HEK293T (cell line): ENCODE data around the gene RIOK1.

Experiments
- CTCF ChIA-PET: fragments of 350-600 bp; formaldehyde crosslinking; extraction: SDS; loops from one replicate; lab custom pipeline; 2021; ENCODE audit warnings: antibody characterized with exemption, inconsistent platforms; lab: Yijun Ruan, JAX
- POLR2A ChIA-PET: fragments of 350-600 bp; formaldehyde crosslinking; extraction: SDS; loops from one replicate; lab custom pipeline; 2020; ENCODE audit warnings: antibody characterized with exemption, inconsistent platforms; lab: Yijun Ruan, JAX
- DNase-seq: peaks from one replicate; pipeline ENCODE4 v3.0.0; 2012; ENCODE audit warnings: mixed read lengths; ENCODE audit errors: extremely low spot score
- ARNT ChIP-seq: fragments of 450-650 bp; IDR thresholded peaks from 2 replicates; pipeline ENCODE4 v1.6.1; 2017; ENCODE audit warnings: mild to moderate bottlenecking
- BHLHE40 ChIP-seq: fragments of 450-650 bp; IDR thresholded peaks from 2 replicates; pipeline ENCODE4 v1.6.1; 2016; ENCODE audit warnings: mild to moderate bottlenecking, moderate library complexity, borderline replicate concordance
- CTBP1 ChIP-seq: fragments of 450-650 bp; IDR thresholded peaks from 2 replicates; pipeline ENCODE4 v1.6.1; 2016; ENCODE audit warnings: borderline replicate concordance
- ELF4 ChIP-seq: fragments of 450-650 bp; IDR thresholded peaks from 2 replicates; pipeline ENCODE4 v1.6.1; 2017; ENCODE audit warnings: antibody characterized with exemption
- FOXA1 ChIP-seq: fragments of 450-650 bp; IDR thresholded peaks from 2 replicates; pipeline ENCODE4 v1.6.1; 2016; ENCODE audit warnings: mild to moderate bottlenecking
- FOXK2 ChIP-seq: fragments of 450-650 bp; IDR thresholded peaks from 2 replicates; pipeline ENCODE4 v1.6.1; 2016; ENCODE audit warnings: mild to moderate bottlenecking
- FOXM1 ChIP-seq: fragments of 450-650 bp; IDR thresholded peaks from 2 replicates; pipeline ENCODE4 v1.6.1; 2017; ENCODE audit warnings: mild to moderate bottlenecking, borderline replicate concordance
- HDGF ChIP-seq: fragments of 450-650 bp; IDR thresholded peaks from 2 replicates; pipeline ENCODE4 v1.6.1; 2017; ENCODE audit warnings: antibody characterized with exemption, borderline replicate concordance
- L3MBTL2 ChIP-seq: fragments of 450-650 bp; conservative IDR thresholded peaks from 2 replicates; pipeline ENCODE4 v1.6.1; 2016; ENCODE audit warnings: mild to moderate bottlenecking
- LEF1 ChIP-seq: fragments of 450-650 bp; IDR thresholded peaks from 2 replicates; pipeline ENCODE4 v1.6.1; 2017; ENCODE audit warnings: mild to moderate bottlenecking, borderline replicate concordance
- NFRKB ChIP-seq: fragments of 450-650 bp; IDR thresholded peaks from 2 replicates; pipeline ENCODE4 v1.6.1; 2016; ENCODE audit warnings: mild to moderate bottlenecking, moderate library complexity
- SP1 ChIP-seq: fragments of 450-650 bp; IDR thresholded peaks from 2 replicates; pipeline ENCODE4 v1.6.1; 2017
- SUZ12 ChIP-seq: fragments of 450-650 bp; IDR thresholded peaks from 2 replicates; pipeline ENCODE4 v1.6.1; 2016; ENCODE audit warnings: mild to moderate bottlenecking
- TARDBP ChIP-seq: fragments of 450-650 bp; IDR thresholded peaks from 2 replicates; pipeline ENCODE4 v1.6.1; 2016
- ZNF384 ChIP-seq: fragments of 450-650 bp; IDR thresholded peaks from 2 replicates; pipeline ENCODE4 v1.6.1; 2016
- TF ChIP-seq, protein P1 (sequence below): fragments of 450-650 bp; IDR thresholded peaks from 2 replicates; pipeline ENCODE4 v1.6.1; 2016

RIOK1 gene

DNA sequence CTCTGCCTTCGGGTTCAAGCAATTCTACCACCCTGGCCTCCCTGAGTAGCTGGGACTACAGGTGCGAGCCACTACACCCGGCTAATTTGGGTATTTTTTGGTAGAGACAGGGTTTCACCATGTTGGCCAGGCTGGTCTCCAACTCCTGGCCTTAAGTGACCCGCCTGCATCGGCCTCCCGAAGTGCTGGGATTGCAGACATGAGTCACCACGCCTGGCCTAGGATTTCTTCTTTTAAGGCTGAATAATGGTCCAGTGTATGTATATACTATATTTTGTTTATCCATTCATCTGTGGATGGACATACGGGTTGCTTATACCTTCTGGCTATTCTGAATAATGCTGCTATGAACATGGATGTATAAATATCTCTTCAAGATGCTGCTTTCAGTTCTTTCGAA, 17.1 kb downstream of the RIOK1 start:
- POLR2A ChIA-PET: no interaction called here

DNA sequence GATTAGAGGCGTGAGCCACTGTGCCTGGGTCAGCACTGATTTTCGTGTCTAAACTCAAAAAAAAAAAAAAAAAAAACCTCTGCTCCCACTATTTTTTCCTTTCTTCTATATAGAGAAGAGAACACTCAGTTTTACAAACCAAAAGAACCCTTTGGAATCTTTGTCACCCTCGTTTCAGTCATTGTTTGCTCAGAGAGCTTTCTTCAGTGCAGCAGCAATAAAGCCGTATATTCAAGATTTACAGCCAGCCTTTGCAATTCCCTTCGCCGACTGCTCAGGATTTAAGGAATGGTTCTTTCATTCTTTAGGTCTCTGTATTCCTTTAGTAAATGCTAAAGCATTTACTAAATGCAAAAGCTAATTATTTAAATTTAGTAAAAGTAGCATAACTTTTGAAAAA, 20.1 kb downstream of the RIOK1 start:
- no peak for DNase-seq

More for the DNA sequence above, 17.1 kb downstream of the RIOK1 start:
- DNase-seq: no peak
- no peak for TF ChIP-seq ELF4
- TF ChIP-seq TARDBP: no peak
- no peak for TF ChIP-seq CTBP1
- no peak for TF ChIP-seq SUZ12
- TF ChIP-seq ARNT: no peak
- no peak for TF ChIP-seq HDGF
- no peak for TF ChIP-seq FOXK2
- no peak for TF ChIP-seq NFRKB
- TF ChIP-seq ZNF384: no peak
- TF ChIP-seq LEF1: no peak
- TF ChIP-seq SP1: no peak
- no peak for TF ChIP-seq BHLHE40
- CTCF ChIA-PET: no interaction called here

DNA sequence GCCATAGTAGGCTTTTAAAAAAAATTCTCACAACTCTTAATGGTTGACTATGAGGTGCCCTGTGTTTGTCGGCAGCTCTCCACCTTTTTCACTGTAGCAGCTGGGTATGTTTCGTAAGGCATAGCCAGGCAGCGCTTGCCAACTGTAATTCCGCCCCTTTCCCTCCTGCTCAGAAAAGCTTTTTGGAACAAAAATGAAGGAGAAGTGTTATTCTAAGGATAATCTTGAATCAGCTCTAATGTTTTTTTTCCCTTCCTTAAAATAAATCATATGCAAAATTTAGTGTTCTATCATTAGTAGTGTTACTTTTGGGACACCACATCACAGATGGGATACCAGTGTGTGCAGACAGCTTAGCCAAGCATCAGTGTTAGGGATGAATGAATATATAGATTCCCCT, 21.2 kb downstream of the RIOK1 start:
- POLR2A ChIA-PET: no interaction called here
- TF ChIP-seq SP1: no peak
- no peak for TF ChIP-seq L3MBTL2
- TF ChIP-seq BHLHE40: no peak
- TF ChIP-seq HDGF: no peak
- TF ChIP-seq CTBP1: no peak
- TF ChIP-seq FOXA1: no peak
- no peak for TF ChIP-seq TARDBP
- no peak for TF ChIP-seq ZNF384
- CTCF ChIA-PET: no interaction called here
- no peak for DNase-seq

More for the DNA sequence above, 20.1 kb downstream of the RIOK1 start:
- no peak for TF ChIP-seq HDGF
- no peak for TF ChIP-seq NFRKB
- no peak for TF ChIP-seq ZNF384
- no peak for TF ChIP-seq FOXK2
- TF ChIP-seq ARNT: no peak
- no peak for TF ChIP-seq L3MBTL2
- TF ChIP-seq, protein P1, sequence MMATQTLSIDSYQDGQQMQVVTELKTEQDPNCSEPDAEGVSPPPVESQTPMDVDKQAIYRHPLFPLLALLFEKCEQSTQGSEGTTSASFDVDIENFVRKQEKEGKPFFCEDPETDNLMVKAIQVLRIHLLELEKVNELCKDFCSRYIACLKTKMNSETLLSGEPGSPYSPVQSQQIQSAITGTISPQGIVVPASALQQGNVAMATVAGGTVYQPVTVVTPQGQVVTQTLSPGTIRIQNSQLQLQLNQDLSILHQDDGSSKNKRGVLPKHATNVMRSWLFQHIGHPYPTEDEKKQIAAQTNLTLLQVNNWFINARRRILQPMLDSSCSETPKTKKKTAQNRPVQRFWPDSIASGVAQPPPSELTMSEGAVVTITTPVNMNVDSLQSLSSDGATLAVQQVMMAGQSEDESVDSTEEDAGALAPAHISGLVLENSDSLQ: no peak
- no peak for TF ChIP-seq SP1
- TF ChIP-seq FOXM1: no peak
- TF ChIP-seq ELF4: no peak
- no peak for TF ChIP-seq BHLHE40
- no peak for TF ChIP-seq TARDBP
- TF ChIP-seq FOXA1: no peak
- ChIA-PET POLR2A (no interaction called here), CTCF (no interaction called here)

DNA sequence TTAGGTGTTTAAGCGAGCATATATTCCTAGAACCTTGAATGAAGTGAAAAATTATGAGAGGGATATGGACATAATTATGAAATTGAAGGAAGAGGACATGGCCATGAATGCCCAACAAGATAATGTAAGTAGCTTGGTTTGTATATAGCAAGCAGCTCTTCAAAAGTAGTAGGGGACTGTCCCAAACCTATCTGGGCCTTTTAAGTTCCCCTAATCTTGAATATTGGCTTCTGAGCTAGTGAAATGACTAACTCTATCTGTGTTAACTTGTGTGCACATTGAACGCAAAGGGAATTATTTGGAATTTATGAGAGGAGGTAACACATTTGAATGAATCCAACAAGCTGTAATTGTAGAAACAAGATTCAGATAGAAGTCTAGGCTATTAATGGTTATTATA, 21.7 kb downstream of the RIOK1 start:
- DNase-seq: no peak
- TF ChIP-seq SUZ12 (no peak), SP1 (no peak), ARNT (no peak), L3MBTL2 (no peak), FOXK2 (no peak), NFRKB (no peak), LEF1 (no peak), FOXA1 (no peak), ELF4 (no peak), BHLHE40 (no peak), TARDBP (no peak), CTBP1 (no peak), HDGF (no peak), ZNF384 (no peak), FOXM1 (no peak)
- TF ChIP-seq, protein P1: no peak
- CTCF ChIA-PET: no interaction called here
- POLR2A ChIA-PET: no interaction called here

DNA sequence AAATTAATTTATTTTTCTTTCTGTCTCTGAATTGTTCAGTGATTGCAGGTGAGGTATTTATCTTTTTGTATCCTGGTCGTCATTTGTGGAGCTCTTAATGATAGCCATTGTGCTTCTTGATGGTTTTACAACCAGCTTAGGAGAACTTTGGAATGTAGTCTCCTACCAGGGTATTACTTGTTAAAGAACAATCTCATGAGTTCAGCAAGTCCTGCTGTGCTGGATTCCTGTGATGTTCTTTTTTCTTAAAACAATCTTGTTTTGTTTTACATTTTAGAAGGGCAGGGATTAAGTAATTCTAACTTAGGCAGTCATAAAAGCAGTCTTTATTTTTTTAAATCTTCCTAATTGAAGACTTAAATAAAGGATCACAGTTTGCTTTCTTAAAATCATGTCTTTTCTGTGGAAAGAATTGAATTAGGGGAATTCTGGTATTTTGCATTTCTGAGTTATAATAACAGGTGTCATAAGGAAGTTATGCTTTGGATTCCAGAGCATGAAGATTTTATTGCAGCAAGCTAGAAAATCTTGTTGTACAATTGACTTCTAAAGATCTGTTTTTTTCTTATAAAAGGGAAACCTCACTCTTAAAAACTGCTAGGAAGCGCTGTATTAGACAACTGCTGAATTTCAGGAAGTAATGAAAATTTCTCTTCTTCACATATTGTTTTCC, 23.7 kb downstream of the RIOK1 start:
- POLR2A ChIA-PET: no interaction called here

DNA sequence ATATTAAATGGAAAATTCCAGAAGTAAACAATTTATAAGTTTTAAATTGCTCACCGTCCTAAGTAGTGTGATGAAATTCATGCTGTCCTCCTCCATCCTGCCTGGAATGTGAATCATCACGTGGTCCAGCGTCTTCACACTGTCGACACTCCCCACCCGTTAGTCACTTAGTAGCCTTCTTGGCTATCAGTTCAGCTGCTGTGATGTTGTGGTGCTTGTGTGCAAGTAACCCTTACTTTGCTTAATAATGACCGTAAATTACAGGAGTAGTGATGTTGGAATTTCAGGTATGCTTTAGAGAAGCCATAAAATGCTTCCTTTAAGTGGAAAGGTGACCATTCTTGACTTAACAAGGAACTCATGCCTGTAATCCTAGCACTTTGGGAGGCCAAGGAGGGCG, 25.2 kb downstream of the RIOK1 start:
- CTCF ChIA-PET: no interaction called here
- POLR2A ChIA-PET: interaction anchor here (0.7 kb wide), 1 partner anchor 10 kb away, joined by 3 read pairs; no protein-coding TSS in a partner anchor
- DNase-seq: no peak
- TF ChIP-seq SP1: no peak
- TF ChIP-seq LEF1: no peak
- no peak for TF ChIP-seq HDGF
- TF ChIP-seq TARDBP: no peak
- no peak for TF ChIP-seq FOXM1

More for the DNA sequence above, 23.7 kb downstream of the RIOK1 start:
- no peak for TF ChIP-seq LEF1
- no peak for DNase-seq
- CTCF ChIA-PET: no interaction called here

DNA sequence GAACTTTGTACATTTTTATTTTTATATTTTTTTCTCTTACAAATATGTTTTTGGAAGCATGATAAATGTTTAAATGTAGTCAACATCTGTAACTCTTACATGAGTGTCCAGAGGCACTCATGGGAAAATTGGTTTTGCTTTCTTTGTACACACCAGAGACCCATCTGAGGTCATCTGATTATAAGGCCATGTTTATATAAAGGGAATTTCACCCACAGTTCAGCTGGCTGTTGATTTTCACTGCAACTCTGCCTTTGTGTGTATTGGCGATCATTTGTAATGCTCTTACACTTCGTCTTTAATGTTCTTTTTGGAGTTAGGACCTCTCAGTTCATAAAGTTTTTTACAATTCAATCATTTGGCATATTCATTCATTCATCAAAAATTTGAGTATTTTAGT, 28.1 kb downstream of the RIOK1 start:
- TF ChIP-seq LEF1 (no peak), BHLHE40 (no peak), SP1 (no peak), FOXA1 (no peak), NFRKB (no peak), FOXM1 (no peak), TARDBP (no peak)
- CTCF ChIA-PET: no interaction called here

More for the DNA sequence above, 28.1 kb downstream of the RIOK1 start:
- POLR2A ChIA-PET: no interaction called here
- DNase-seq: no peak
